Ascending aorta (tissue), 2 donors: ENCODE measurements around the gene BANF1. TPM values are rescaled to one million over a fixed set of nuclear protein-coding genes. Genes with fewer than 3 reads are reported as not detected.
A peak's percentile ranks its signal among the peaks of the same experiment; 100 is the strongest.

Source experiments
- DNase-seq, 2 donors: peaks; one replicate each; pipeline ENCODE4 v3.0.0-alpha.2; 2019; ENCODE audit warnings: low spot score in 2 of 2
- H3K27ac ChIP-seq, 2 donors: fragments of 200-600 bp; sonication (generic); one replicate each; pipeline ENCODE4 v1.5.1; 2016 to 2017; ENCODE audit warnings: mild to moderate bottlenecking in 1 of 2
- H3K27me3 ChIP-seq: fragments of 200-600 bp; sonication (generic); one replicate; pipeline ENCODE4 v1.5.1; 2017
- H3K36me3 ChIP-seq, 2 donors: fragments of 200-600 bp; sonication (generic); one replicate each; pipeline ENCODE4 v1.5.1; 2016
- H3K4me1 ChIP-seq, 2 donors: fragments of 200-600 bp; sonication (generic); one replicate each; pipeline ENCODE4 v1.5.1; 2016 to 2017; ENCODE audit warnings: mild to moderate bottlenecking in 1 of 2
- H3K4me3 ChIP-seq, 2 donors: fragments of 200-600 bp; sonication (generic); one replicate each; pipeline ENCODE4 v1.5.1; 2016 to 2017; ENCODE audit warnings: mild to moderate bottlenecking in 1 of 2
- H3K9me3 ChIP-seq, 2 donors: fragments of 200-600 bp; sonication (generic); one replicate each; pipeline ENCODE4 v1.5.1; 2016
- intact Hi-C: fragments of 100-400 bp; cut with DNase I; formaldehyde crosslinking; loops from one replicate; pipeline ENCODE4 v1.15.1; 2023
- total RNA-seq: library from RNA; depleted of rRNA; stranded (reverse); fragments of >200 nt; gene quantifications from one replicate; pipeline ENCODE4 v1.1.0, GENCODE V29; 2016
- TF ChIP-seq, protein P1 (sequence below), 3 experiments: fragments of 200-600 bp in 2 of 3; fragments of 450-650 bp in 1 of 3; sonication (generic) in 2 of 3; IDR thresholded peaks; one replicate each; pipeline ENCODE4 v1.5.1; 2016 to 2019; ENCODE audit warnings: antibody characterized with exemption in 3 of 3, mild to moderate bottlenecking in 1 of 3, moderate library complexity in 1 of 3

Gene BANF1
- total RNA-seq, 1 donor from 2014 or later = 11.7 TPM

DNA sequence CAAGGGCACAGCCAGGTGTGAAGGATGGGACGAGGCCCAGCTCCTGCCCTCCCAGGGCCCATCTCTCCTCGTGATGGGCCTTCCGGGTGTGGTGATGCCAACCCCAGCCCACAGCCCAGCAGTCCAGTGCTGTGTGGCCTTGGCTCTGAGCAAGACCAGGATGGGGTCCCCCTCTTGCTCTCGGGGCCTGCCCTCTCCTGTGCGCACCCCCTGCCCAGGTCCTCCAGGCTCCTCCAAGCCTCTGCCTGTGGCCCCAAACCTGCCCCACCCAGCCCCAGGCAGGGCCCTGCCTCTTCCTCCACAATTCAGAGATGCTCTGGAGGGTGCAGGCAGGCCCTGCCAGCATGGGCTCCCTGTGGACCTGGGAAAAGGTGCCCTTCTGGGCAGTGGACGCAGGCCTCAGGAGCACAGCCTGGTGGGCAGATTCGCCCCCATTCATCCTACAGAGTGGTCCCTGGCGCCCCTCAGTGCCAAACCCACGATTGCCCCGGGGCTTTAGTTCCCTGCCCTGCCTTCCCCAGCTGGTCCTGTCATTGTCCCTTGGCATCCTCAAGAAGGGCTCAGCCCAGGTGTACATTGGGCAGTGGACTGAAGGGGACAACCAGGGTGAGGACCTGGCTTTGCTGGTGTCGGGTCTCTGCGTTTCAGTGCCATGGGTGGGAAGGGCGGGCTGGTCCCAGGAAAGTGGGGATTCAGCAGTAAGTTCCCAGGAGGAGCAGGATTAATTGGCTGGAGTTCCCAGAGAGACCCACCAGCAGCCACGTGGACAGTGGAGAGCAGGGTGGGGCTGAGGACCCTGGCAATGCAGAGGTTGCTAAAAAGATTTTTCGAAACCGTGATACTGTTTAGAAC, 20.1 kb upstream of the BANF1 start:
- DNase-seq = no peak
- intact Hi-C loops = no loop called here
- H3K36me3 ChIP-seq = peaks cover 22 to 30% of the 10 kb centered on the region in 2 donors
- H3K27ac ChIP-seq = no peak overlapping the region
- H3K9me3 ChIP-seq = no peaks in the 10 kb centered on the region
- no peaks in the 10 kb centered on the region for H3K27me3 ChIP-seq
- TF ChIP-seq, protein P1, sequence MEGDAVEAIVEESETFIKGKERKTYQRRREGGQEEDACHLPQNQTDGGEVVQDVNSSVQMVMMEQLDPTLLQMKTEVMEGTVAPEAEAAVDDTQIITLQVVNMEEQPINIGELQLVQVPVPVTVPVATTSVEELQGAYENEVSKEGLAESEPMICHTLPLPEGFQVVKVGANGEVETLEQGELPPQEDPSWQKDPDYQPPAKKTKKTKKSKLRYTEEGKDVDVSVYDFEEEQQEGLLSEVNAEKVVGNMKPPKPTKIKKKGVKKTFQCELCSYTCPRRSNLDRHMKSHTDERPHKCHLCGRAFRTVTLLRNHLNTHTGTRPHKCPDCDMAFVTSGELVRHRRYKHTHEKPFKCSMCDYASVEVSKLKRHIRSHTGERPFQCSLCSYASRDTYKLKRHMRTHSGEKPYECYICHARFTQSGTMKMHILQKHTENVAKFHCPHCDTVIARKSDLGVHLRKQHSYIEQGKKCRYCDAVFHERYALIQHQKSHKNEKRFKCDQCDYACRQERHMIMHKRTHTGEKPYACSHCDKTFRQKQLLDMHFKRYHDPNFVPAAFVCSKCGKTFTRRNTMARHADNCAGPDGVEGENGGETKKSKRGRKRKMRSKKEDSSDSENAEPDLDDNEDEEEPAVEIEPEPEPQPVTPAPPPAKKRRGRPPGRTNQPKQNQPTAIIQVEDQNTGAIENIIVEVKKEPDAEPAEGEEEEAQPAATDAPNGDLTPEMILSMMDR (IDR thresholded peaks at IDR 0.05) = no peak
- no peaks in the 10 kb centered on the region for H3K4me1 ChIP-seq
- no peak overlapping the region for H3K4me3 ChIP-seq

DNA sequence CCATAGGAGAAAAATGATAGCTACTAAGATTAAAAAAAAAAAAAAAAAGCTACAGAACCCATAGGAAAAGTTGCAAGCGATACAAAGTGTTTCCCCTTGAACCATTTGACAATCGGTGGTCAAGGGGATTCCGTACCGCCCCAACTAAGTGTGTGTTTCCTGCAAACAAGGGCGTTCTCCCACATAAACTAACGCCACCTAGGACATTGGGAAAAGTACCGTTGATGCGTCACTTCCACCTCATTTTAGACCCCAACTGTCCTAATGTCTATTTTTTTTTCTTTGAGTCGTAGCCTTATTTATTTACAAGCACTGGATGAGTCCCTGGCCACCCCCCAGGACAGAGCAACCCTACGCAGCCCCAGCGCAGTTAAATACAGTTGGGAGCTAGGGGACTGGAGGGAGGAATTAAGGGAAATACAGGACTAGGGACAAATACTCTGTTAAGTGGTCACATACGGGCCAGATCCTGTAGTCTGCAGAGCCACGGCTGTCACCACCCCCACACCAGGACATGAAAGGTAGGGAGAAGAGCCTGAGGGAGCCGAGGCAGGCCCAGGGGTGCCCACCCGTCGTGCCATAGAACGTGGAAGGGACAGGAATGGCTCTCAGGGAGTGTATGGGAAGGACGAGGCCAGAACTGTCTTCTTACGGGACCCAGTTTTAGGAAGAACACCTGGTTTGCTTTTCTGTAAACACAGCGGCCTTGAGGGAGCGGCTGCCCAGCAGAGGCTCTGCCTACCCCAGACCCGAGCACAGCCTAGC, 19.3 kb upstream of the BANF1 start:
- TF ChIP-seq, protein P1 (IDR thresholded peaks at IDR 0.05) = no peak
- H3K9me3 ChIP-seq = no peaks in the 10 kb centered on the region
- peaks cover 14 to 22% of the 10 kb centered on the region in 2 donors for H3K36me3 ChIP-seq
- H3K4me1 ChIP-seq = no peaks in the 10 kb centered on the region
- intact Hi-C loops = no loop called here
- H3K27me3 ChIP-seq = no peaks in the 10 kb centered on the region
- DNase-seq = no peak
- H3K27ac ChIP-seq = no peak overlapping the region
- no peak overlapping the region for H3K4me3 ChIP-seq

DNA sequence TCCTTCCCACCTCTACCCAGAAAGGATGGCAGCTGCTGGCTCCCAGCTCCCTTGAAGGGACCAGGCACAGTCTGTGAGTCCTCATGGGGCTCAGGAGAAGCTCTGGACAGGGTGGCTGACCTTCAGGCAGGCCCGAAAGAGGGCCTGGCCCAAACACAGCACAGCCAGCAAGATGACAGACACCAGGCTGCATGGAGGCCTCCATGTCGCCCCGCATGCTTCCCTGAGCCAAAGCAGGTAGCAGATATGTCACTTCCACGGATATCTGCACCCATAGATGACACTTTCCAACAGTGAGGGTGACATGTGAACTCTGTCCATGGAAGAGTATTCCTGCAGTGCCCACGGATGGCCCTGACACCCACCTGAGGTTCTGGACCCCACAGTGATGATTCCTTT, 18.7 kb upstream of the BANF1 start:
- intact Hi-C loops = no loop called here
- Histone ChIP-seq H3K27me3 (no peaks in the 10 kb centered on the region), H3K9me3 (no peaks in the 10 kb centered on the region), H3K4me1 (no peaks in the 10 kb centered on the region), H3K36me3 (peaks cover 8 to 16% of the 10 kb centered on the region in 2 donors), H3K27ac (no peak overlapping the region), H3K4me3 (no peak overlapping the region)
- DNase-seq = no peak
- TF ChIP-seq, protein P1 (IDR thresholded peaks at IDR 0.05) = no peak

DNA sequence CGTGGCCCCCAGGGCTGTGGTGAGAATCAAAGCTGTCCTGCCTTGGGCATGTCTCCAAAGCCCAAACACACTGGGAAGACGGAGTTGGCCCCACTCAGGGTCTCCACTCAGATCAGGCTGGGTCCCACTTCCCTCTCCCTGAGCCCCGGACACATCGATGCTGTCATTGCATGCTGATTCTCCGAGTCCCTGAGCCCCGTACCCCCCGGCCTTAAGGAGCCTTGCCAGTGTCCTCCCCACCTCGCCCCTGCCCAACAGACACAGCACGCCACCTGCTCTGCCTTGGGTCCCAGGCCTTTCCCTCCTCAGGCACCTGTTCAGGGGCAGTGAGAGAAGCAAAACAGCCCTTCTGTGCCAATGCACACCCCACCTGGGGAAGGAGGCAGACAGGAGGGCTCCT, 15.0 kb upstream of the BANF1 start:
- Histone ChIP-seq H3K9me3 (no peaks in the 10 kb centered on the region), H3K27ac (no peak overlapping the region), H3K27me3 (no peaks in the 10 kb centered on the region)

DNA sequence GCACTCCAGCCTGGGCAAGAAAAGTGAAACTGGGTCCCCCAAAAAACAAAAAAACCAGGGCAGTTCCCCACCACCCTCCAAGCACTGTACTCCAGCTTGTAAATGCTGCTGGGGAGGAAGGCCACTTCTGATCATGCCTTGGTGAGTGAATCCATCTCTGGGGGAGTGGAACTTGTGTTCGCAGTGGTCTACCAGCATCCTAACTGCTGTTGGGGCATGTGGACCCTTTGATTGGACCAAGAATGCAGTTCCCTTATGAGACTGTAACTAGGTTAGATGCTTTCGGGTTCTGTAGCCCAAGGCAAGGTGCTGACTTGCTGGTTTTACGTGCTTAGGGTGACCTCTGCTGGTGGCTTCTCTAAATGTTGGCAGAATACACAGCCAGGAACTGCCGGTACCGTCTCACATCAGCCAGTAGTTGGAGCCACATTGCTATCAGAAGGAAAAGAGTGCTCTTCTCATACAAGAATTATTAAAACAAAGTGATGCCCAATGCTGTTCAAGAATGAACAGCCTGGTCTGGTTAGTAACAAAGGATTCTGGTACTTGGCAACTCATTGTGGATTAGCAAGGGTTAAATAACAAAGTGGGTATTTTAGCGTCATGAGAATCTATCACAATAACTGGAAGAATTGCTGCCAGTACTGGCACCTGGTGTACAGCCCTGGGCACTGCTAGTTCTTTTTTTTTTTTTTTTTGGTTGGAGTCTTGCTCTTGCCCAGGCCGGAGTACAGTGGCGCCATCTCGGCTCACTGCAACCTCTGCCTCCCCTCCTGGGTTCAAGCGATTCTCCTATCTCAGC, 13.3 kb upstream of the BANF1 start:
- Histone ChIP-seq H3K27me3 (no peaks in the 10 kb centered on the region), H3K4me3 (no peak overlapping the region), H3K4me1 (no peaks in the 10 kb centered on the region), H3K27ac (peak overlapping the region; percentile 15 to 60), H3K9me3 (no peaks in the 10 kb centered on the region), H3K36me3 (no peaks in the 10 kb centered on the region)
- intact Hi-C loops = loop anchor here (1.0 to 2.0 kb wide), 4 partner anchors 28 to 282 kb away; partner anchors contain the start of gene SART1
- TF ChIP-seq, protein P1 (IDR thresholded peaks at IDR 0.05) = peak; percentile 95 to 98 (median 98)
- peak; percentile 61 to 97 for DNase-seq

More for the DNA sequence above, 15.0 kb upstream of the BANF1 start:
- Histone ChIP-seq H3K4me3 (no peak overlapping the region), H3K4me1 (no peaks in the 10 kb centered on the region), H3K36me3 (no peaks in the 10 kb centered on the region)
- TF ChIP-seq, protein P1 (IDR thresholded peaks at IDR 0.05) = no peak
- no peak for DNase-seq
- intact Hi-C loops = no loop called here
